Measurements from ENCODE around the gene ADGRG1. TPM values are rescaled to one million over a fixed set of nuclear protein-coding genes. Genes with fewer than 3 reads are reported as not detected.
A peak's percentile ranks its signal among the peaks of the same experiment; 100 is the strongest.
"Not testable (repeated sequence)": the region's sequence is repeated elsewhere in the genome, so short reads cannot be mapped to it uniquely, and the experiment has no call there.

The ADGRG1 gene
- total RNA-seq, 2 donors from 2014 or later: 53.7 to 61.6 TPM

DNA sequence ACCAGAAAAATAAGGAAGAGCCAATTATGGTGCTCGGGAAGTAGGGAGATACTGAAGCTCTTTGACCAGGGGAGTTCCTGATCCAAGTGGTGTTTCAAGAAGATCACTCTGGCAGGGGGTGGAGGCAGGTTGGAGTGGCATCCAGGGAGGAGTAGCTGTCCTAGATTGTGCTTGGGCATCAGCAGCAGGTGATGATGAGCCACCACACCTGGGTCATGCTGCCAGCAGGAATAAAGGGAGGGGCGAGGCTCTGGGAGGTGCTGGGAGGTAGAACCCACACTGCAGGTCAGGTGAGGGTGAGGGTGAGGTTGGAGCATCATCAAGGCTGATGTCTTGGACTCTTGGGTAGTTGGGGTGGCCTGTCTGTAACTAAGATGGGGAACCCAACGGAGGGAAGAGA, 35.4 kb upstream of the ADGRG1 start:
- Histone ChIP-seq H3K9me3 (no peaks in the 10 kb centered on the region), H3K27me3 (no peaks in the 10 kb centered on the region), H3K27ac (no peak overlapping the region), H3K4me3 (no peak overlapping the region), H3K36me3 (replicated peaks in 1 of 2; ENCODE audit: insufficient read depth in 1 of 2, low read depth in 2 of 2) (no peaks in the 10 kb centered on the region), H3K4me1 (no peaks in the 10 kb centered on the region)
- TF ChIP-seq CTCF (IDR thresholded peaks at IDR 0.05): no peak
- no peak for TF ChIP-seq POLR2A (IDR thresholded peaks at IDR 0.05)
- WGBS, 2 donors: 73 to 75% methylated on average over 3 of the region's 3 CpGs
- DNase-seq: no peak
- no peak for ATAC-seq
- intact Hi-C loops (cut with DNase I): loop anchor here (5.0 kb wide), 2 partner anchors 54 to 124 kb away; no protein-coding TSS in a partner anchor

- no peak for ATAC-seq
- TF ChIP-seq CTCF (IDR thresholded peaks at IDR 0.05) (no peak), POLR2A (IDR thresholded peaks at IDR 0.05) (no peak)
- Histone ChIP-seq H3K36me3 (replicated peaks in 1 of 2; ENCODE audit: insufficient read depth in 1 of 2, low read depth in 2 of 2) (no peaks in the 10 kb centered on the region), H3K27ac (no peak overlapping the region), H3K9me3 (no peaks in the 10 kb centered on the region), H3K4me3 (no peak overlapping the region), H3K27me3 (no peaks in the 10 kb centered on the region), H3K4me1 (no peaks in the 10 kb centered on the region)
- WGBS, 2 donors: 85 to 100% methylated on average over 1 of the region's 1 CpG
- intact Hi-C loops (cut with DNase I): loop anchor here (5.0 kb wide), 2 partner anchors 53 to 123 kb away; no protein-coding TSS in a partner anchor
- DNase-seq: no peak
Observed at GRCh38 chr16:57593990-57594389, 34.4 kb upstream of the ADGRG1 start.

DNA sequence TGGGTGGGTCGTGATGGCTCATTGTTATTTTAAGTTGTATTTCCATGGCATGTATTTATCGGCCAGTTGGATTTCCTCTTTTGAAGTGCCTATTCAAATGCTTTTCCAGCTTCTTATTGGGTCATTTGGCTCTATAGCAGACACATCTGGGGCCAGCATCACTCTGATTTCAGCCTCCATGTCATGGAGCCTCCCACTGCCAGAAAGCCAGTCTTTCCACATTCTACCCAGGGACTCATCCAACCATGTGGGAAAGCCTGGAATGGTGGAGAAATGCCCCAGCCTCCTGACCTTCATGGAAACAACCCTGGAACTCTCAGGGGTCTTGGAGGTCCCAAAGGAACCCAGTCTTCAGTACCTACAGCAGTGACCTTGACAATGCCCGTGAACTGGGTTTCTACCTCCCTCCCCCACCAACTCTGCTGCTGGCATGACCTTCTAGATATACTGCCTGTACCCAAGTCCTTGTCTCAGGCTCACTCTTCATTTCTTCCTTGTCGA, 33.8 kb upstream of the ADGRG1 start:
- Histone ChIP-seq H3K9me3 (no peaks in the 10 kb centered on the region), H3K4me3 (no peak overlapping the region), H3K27ac (no peak overlapping the region), H3K36me3 (replicated peaks in 1 of 2; ENCODE audit: insufficient read depth in 1 of 2, low read depth in 2 of 2) (no peaks in the 10 kb centered on the region), H3K4me1 (no peaks in the 10 kb centered on the region), H3K27me3 (no peaks in the 10 kb centered on the region)
- no peak for ATAC-seq
- 63 to 65% methylated on average over 4 of the region's 4 CpGs for WGBS, 2 donors
- TF ChIP-seq POLR2A (IDR thresholded peaks at IDR 0.05): no peak
- intact Hi-C loops (cut with DNase I): loop anchor here (5.0 kb wide), 2 partner anchors 53 to 123 kb away; no protein-coding TSS in a partner anchor
- DNase-seq: peak in 1 of 4 donors; percentile 3

- peaks cover 13% of the 10 kb centered on the region for H3K4me1 ChIP-seq
- ATAC-seq; H3K9me3 ChIP-seq; H3K27me3 ChIP-seq; H3K4me3 ChIP-seq; H3K27ac ChIP-seq; DNase-seq; intact Hi-C loops (cut with DNase I); H3K36me3 ChIP-seq (replicated peaks in 1 of 2; ENCODE audit: insufficient read depth in 1 of 2, low read depth in 2 of 2): not testable (repeated sequence)
- WGBS, 2 donors: 40 to 56% methylated on average over 4 of the region's 4 CpGs
Observed at GRCh38 chr16:57596234-57596633, 32.2 kb upstream of the ADGRG1 start.

GRCh38 chr16:57598437-57598836, 30.0 kb upstream of the ADGRG1 start:
- H3K36me3 ChIP-seq (replicated peaks in 1 of 2; ENCODE audit: insufficient read depth in 1 of 2, low read depth in 2 of 2): no peaks in the 10 kb centered on the region
- TF ChIP-seq CTCF (IDR thresholded peaks at IDR 0.05) (no peak), POLR2A (IDR thresholded peaks at IDR 0.05) (no peak)
- H3K9me3 ChIP-seq: no peaks in the 10 kb centered on the region
- peaks cover 26% of the 10 kb centered on the region for H3K4me1 ChIP-seq
- H3K27ac ChIP-seq: no peak overlapping the region
- no peak for ATAC-seq
- no peaks in the 10 kb centered on the region for H3K27me3 ChIP-seq
- no peak for DNase-seq
- intact Hi-C loops (cut with DNase I): no loop called here
- H3K4me3 ChIP-seq: no peak overlapping the region
